ENCODE data around the gene EREG. TPM values are rescaled to one million over a fixed set of nuclear protein-coding genes. Genes with fewer than 3 reads are reported as not detected.
A peak's percentile ranks its signal among the peaks of the same experiment; 100 is the strongest.

EREG gene
- total and polyA plus RNA-seq, 9 of the 15 experiments (the other 6 are each of a cell fraction or from before 2014, with no cell fraction given), result 0.97 to 7.3 (median 2.5) TPM

- TF ChIP-seq TEAD4 (IDR thresholded peaks at IDR 0.05; ENCODE audit: low read length) (0 out of 2 replicates have a peak, but pooled peaks have one; percentile 11), TEAD4 (CRISPR knock-in tag; IDR thresholded peaks at IDR 0.05; ENCODE audit: borderline replicate concordance) (no peak), SRSF1 (IDR thresholded peaks at IDR 0.05; ENCODE audit: low read depth, low read length) (no peak), ASH1L (IDR thresholded peaks at IDR 0.05; ENCODE audit: borderline replicate concordance, low read depth, partially characterized antibody) (no peak), CBFA2T3 (IDR thresholded peaks at IDR 0.05) (no peak), NCOA1 (IDR thresholded peaks at IDR 0.05; ENCODE audit: low read depth) (no peak), ZKSCAN1 (IDR thresholded peaks at IDR 0.05; ENCODE audit: low read depth, low read length) (no peak), ZNF79 (CRISPR knock-in tag; IDR thresholded peaks at IDR 0.05; ENCODE audit: low read depth) (0 out of 2 replicates have a peak, but pooled peaks have one; percentile 24), RCOR1 (IDR thresholded peaks at IDR 0.05; ENCODE audit: borderline replicate concordance in 1 of 2, low read depth in 2 of 2, low read length in 2 of 2) (no peak), RBM15 (IDR thresholded peaks at IDR 0.05; ENCODE audit: insufficient read depth, low read length) (no peak), EHMT2 (IDR thresholded peaks at IDR 0.05) (peak; percentile 68; the same call in 1 of the 2 replicates), CHD2 (IDR thresholded peaks at IDR 0.05; ENCODE audit: low read depth, low read length) (peak; percentile 84), SMC3 (conservative IDR thresholded peaks at IDR 0.05; ENCODE audit: insufficient read depth, low read depth, low read length) (no peak), MYNN (IDR thresholded peaks at IDR 0.05) (no peak), MYNN (CRISPR knock-in tag; IDR thresholded peaks at IDR 0.05) (no peak), ZNF589 (CRISPR knock-in tag; IDR thresholded peaks at IDR 0.05; ENCODE audit: low read depth) (no peak), ZNF197 (CRISPR knock-in tag; IDR thresholded peaks at IDR 0.05; ENCODE audit: low read depth) (0 out of 2 replicates have a peak, but pooled peaks have one; percentile 49), CBX5 (IDR thresholded peaks at IDR 0.05; ENCODE audit: borderline replicate concordance, low read depth) (no peak), PCBP2 (IDR thresholded peaks at IDR 0.05; ENCODE audit: low read depth, low read length, poor library complexity, severe bottlenecking) (no peak), ZNF609 (CRISPR knock-in tag; IDR thresholded peaks at IDR 0.05; ENCODE audit: borderline replicate concordance) (no peak), NFE2L1 (tag; IDR thresholded peaks at IDR 0.05; ENCODE audit: borderline replicate concordance, low read depth) (no peak), OTX1 (CRISPR knock-in tag; IDR thresholded peaks at IDR 0.05) (no peak), NFATC3 (IDR thresholded peaks at IDR 0.05) (no peak), MCM5 (IDR thresholded peaks at IDR 0.05; ENCODE audit: low read depth) (no peak), ZNF41 (CRISPR knock-in tag; conservative IDR thresholded peaks at IDR 0.05) (no peak)
- TF ChIP-seq, protein P1, sequence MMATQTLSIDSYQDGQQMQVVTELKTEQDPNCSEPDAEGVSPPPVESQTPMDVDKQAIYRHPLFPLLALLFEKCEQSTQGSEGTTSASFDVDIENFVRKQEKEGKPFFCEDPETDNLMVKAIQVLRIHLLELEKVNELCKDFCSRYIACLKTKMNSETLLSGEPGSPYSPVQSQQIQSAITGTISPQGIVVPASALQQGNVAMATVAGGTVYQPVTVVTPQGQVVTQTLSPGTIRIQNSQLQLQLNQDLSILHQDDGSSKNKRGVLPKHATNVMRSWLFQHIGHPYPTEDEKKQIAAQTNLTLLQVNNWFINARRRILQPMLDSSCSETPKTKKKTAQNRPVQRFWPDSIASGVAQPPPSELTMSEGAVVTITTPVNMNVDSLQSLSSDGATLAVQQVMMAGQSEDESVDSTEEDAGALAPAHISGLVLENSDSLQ (IDR thresholded peaks at IDR 0.05), result no peak
Measured at GRCh38 chr4:74331252-74331651, 33.7 kb upstream of the EREG start (continued).

All from K562 (cell line).